ENCODE results near the gene PRKAR1B.

The PRKAR1B gene

DNA sequence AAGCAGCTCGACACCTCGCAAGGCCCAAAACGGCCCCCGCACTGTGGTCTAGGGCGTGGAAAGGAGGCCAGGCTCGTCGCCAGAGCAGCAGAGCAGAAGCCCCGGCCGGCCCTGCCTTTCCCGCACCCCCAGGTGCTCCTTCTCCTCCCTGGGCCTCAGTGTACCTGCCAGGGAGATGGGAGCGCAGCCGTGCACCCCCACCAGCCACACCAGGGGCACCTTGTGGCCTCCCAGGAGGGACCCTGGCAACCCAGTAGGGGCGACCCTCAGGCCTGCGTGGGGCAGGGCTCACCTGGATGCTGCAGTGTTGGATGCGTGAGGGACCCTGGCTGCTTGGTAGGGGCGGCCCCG is 217.0 kb downstream of the PRKAR1B start:
- DNase-seq (ENCODE audit: low read depth): no peak
- TF ChIP-seq, protein P1, sequence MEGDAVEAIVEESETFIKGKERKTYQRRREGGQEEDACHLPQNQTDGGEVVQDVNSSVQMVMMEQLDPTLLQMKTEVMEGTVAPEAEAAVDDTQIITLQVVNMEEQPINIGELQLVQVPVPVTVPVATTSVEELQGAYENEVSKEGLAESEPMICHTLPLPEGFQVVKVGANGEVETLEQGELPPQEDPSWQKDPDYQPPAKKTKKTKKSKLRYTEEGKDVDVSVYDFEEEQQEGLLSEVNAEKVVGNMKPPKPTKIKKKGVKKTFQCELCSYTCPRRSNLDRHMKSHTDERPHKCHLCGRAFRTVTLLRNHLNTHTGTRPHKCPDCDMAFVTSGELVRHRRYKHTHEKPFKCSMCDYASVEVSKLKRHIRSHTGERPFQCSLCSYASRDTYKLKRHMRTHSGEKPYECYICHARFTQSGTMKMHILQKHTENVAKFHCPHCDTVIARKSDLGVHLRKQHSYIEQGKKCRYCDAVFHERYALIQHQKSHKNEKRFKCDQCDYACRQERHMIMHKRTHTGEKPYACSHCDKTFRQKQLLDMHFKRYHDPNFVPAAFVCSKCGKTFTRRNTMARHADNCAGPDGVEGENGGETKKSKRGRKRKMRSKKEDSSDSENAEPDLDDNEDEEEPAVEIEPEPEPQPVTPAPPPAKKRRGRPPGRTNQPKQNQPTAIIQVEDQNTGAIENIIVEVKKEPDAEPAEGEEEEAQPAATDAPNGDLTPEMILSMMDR (conservative IDR thresholded peaks at IDR 0.05; ENCODE audit: low read length): no peak
- no peak overlapping the region for H3K4me3 ChIP-seq (ENCODE audit: low read length)

DNA sequence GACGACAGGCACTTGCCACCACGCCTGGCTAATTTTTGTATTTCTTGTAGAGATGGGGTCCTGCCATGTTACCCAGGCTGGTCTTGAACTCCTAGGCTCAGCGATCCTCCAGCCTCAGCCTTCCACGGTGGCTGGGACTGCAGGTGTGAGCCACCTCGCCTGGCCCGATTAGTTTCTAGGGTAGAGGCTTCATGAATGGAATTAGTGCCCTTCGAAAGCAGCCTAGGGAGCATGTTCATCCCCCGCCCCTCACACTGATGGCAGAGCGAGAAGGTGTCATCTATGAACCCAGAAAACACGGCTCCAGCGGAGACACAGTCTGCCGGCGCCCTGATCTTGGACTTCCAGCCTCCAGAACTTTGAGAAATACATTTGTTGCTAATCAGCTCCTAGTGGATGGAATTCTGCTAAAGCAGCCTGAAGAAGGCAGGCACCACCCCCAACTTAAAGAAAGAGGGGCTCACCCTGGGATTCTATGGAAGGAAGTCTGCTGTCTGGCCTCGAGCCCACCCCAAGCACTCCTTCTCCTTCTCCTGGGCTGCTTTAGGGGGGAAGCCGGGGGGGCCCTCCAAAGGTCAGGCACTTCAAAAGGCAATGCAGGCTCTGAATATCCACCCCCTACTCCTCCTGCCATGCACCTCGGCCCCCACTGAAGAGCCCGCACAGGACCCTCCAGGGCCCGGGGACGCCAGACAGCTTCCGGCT is 217.5 kb downstream of the PRKAR1B start:
- DNase-seq (ENCODE audit: low read depth): no peak
- TF ChIP-seq, protein P1 (conservative IDR thresholded peaks at IDR 0.05; ENCODE audit: low read length): no peak
- H3K4me3 ChIP-seq (ENCODE audit: low read length): no peak overlapping the region

DNA sequence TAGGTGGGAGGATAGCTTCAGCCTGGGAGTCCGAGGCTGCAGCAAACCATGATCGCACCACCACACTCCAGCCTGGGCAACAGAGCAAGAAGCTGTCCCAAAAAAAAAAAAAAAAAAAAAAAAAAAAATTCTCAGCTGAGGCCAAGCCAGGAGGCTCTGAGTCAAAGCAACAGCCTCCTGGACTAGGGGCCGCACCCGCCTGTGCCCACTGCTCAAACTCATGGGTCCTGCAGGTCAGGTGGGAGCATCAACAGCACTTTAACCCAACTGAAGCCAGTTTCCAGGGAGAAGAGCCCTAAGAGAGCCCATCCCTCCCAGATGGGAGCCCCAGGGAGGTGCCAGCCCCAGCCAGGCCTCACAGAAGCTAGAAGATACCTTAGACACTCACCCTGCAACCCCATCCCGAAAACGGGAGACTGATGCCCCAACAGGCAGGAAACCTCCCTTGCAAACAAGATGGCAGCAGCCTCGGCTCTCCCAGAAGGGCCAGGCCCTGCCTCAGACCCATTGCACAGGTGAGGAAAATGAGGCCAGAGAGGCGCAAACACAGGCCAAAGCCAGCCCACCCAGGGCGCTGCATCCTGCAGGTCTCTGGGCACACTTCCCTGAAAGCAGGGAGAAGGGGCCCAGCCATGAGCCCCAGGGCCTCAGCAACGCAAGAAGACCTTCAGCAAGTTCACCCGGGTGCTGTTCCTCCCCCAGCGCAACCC is 218.5 kb downstream of the PRKAR1B start:
- no peak for DNase-seq (ENCODE audit: low read depth)
- TF ChIP-seq, protein P1 (conservative IDR thresholded peaks at IDR 0.05; ENCODE audit: low read length): no peak

DNA sequence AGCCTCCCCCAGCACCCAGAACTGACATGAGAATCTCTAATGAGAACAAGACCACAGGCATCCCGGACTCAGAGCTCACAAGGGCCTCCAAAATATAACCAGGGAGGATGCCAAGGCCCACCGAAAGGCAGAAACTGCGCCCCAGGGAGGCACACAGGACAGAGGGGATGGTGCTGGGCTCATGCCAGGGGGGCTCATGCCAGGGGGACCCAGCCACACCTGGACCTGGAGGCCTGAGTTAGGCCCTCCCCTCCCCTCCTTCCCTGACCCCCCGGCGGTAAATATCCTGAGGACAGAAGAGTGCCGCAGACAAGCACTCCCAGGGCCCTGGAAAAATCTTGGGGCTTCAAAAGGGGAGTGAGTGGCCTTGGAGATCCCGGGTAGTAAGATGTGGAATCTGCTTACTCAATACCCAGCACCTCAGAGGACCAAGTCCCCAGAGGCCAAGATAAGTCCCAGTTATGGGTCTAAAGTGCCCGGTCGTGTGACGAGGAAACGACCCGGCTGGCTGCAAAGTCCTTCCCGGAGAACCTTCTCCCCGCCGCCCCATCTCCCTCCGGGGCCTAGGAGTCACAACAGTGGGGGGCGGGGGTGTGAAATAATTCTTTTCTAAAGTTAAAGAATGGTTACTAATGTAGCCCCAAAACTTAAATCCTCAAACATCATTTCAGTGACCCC is 219.3 kb downstream of the PRKAR1B start:
- TF ChIP-seq, protein P1 (conservative IDR thresholded peaks at IDR 0.05; ENCODE audit: low read length): no peak
- no peak overlapping the region for H3K4me3 ChIP-seq (ENCODE audit: low read length)
- no peak for DNase-seq (ENCODE audit: low read depth)

More for the DNA sequence above, 218.5 kb downstream of the PRKAR1B start:
- no peak overlapping the region for H3K4me3 ChIP-seq (ENCODE audit: low read length)

DNA sequence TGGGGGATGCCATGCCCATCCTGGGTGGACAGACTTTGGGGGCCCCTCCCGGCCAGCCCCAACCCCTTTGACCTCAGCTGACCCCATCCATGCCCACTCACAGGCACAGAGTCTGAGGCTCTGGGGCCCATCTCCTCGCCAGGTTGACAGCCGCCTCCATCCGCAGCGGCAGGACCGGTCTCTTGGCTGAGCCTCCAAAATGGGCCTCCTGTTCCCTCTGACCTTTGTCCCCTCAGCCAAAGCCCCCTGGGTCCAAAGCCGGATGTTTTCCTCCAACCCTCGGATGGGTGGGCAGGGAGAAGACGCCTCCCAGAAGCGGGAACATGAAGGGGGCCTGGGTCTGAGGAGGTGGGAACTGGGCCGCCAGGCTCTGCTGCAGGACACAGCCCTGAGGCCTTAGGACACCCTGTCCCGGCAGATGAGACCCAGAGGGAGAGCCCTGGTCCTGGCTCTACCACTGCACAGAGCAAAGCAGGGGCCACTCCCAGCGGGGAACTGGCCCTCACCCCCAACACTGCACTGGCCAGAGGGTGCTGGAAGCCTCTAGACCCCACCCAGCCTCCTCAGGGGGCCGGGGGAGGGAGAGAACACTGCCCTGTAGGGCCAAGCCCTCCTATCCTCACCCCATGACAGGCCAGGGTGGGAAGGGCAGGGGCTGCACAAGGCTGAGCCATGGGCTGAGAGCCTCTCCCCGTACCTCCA is 220.0 kb downstream of the PRKAR1B start:
- TF ChIP-seq, protein P1 (conservative IDR thresholded peaks at IDR 0.05; ENCODE audit: low read length): no peak
- no peak for DNase-seq (ENCODE audit: low read depth)

DNA sequence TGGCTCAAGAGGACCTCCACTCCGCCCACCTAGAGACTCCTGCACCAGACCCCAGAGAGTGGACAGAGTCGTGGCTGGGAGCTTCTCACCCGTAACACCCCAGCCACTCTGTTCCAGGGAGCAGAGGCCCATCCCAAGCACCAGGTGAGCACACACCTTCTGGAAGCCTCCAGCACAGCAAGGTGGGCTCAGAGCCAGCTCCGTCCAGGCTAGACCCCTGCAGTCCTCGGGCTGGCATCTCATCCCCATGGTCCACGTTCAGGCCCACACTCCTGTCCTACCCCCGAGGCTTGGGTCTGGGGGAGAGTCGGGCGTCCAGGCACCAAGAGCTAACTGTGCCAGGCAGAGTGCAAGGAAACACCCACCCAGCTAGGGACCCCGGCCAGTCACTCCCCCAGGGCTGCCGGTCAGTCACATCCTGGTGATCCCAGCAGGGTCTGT is 220.7 kb downstream of the PRKAR1B start:
- TF ChIP-seq, protein P1 (conservative IDR thresholded peaks at IDR 0.05; ENCODE audit: low read length): no peak
- no peak for DNase-seq (ENCODE audit: low read depth)
- H3K4me3 ChIP-seq (ENCODE audit: low read length): no peak overlapping the region

More for the DNA sequence above, 220.0 kb downstream of the PRKAR1B start:
- no peak overlapping the region for H3K4me3 ChIP-seq (ENCODE audit: low read length)

All from AG10803 (cell line).